HuH-7 (cell line): ENCODE measurements around the gene KCNE4.

ENCODE experiments used
- DNase-seq: peaks from one replicate; pipeline ENCODE4 v3.0.0; 2011; ENCODE audit warnings: low spot score

The KCNE4 gene

DNA sequence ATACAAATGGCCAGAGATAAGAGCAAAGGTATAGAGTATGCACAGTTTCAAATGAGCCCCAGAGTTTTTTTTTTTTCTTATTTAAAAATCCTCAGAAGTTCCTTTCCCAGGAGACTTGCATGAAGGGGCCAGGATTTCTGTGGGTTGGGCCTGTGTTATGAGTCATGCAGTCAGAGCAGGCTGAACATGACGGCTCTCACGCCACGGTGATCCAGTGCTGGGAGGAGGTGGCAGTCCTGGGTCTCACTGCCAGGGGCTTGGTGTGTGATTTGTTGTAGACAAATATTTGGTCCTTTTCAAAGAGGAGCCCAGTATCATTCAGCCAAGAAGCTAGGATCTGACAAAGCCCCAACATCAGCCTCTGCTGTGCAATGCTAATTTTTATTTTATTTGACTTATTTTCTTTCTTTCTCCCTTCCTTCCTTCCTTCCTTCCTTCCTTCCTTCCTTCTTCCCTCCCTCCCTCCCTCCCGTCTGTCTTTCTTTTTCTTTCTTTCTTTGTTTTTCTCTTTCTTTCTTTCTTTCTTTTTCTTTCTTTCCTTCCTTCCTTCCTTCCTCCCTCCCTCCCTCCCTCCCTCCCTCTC, 10.4 kb upstream of the KCNE4 start:
- no peak for DNase-seq

DNA sequence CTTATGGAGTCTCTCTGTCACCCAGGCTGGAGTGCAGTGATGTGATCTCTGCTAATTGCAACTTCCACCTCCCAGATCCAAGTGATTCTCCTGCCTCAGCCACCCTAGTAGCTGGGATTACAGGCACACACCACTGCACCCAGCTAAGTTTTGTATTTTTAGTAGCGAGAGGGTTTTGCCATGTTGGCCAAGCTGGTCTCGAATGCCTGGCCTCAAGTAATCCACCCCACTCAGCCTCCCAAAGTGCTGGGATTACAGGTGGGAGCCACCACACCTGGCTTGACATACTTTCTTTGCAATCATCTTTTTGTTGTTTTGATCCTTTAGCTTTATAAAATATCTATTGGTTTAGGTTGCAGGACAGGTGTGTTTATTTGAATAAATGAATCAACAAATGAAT, 9.7 kb upstream of the KCNE4 start:
- DNase-seq: no peak

DNA sequence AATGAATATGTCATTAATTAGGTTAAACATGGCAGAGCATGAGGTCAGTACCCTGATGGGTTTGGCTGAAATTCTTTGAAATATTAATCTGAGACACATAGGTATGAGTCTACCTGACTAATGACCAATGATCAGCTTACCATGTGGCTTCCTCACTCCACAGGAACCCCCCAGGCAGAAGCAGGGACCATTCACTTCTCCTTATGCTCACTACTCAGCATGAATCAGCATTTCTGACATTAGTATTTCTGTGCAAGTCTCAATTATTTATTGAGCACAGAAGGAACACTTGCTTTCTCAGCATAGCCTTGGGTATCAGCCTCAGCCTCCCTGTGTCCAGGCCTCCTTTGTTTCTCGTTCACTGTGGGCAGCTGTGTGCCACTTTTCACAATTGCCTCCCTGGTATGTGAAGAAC, 9.3 kb upstream of the KCNE4 start:
- no peak for DNase-seq

DNA sequence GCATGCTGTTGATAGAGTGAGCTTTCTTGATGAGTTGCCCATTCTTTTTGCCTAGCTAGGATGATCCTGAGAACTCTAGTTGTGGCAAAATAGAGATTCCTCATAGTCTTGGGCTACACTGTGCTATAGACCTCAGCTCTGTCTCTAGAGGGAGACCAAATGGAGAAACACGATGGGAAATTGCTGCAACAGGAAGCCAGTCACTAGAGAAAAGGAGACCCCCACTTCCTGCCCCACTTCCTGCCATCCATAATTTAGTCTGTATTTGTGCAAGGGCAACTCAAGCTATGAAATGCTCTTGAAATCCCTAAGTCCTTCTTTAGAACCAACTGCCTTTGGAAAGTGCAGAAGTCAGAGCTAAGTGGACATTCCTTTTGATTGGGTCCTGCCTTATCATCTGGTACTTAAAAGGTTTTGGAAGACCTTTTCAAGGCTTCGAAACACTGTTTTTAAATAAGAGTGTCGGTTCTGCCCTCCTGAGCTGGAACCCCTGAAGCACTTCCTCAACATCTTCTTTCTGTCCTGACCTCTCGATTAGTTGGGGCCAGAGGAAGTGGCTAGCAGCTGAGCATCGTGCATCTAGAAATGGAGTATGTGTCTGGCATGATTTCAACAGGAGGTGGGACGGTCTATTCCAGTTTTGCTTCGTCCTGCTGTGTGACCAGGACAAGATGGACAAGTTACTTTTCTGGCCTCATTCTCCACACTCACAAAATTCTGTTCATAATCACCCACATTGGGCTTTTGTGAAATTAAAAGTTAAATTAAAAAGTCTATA, 8.6 kb upstream of the KCNE4 start:
- no peak for DNase-seq

DNA sequence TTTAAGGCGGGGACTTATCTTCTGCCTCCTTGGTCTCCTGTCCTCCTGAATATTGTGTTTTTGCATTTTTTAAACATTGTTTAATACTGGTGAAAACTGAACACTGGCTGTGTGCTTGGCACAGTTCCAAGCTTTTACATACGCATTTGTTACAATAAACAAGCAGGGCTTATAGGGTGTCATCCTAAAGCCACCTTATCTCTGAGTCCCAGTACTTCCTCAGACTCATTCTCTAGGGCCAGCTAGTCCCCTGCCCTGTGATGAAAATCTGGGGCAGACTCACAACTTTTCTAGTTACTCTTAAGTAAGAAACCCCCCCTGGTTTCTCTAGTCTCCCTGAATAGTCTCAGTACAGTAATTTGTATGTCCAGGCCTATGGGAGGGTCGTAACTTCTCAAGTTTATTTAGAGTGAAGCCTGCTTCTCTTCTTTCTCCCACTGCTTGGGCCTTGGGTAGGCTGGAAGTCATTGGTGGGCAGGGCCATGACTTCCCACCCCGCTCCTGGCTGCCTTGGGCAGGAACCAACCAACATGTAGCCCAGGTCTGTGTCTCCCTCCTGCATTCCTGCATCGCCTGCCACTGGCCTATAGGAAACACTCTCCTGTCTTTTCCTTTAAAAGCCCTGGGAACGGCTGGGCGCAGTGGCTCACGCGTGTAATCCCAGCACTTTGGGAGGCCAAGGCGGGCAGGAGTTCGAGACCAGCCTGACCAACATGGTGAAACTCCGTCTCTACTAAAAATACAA, 7.7 kb upstream of the KCNE4 start:
- DNase-seq: no peak

DNA sequence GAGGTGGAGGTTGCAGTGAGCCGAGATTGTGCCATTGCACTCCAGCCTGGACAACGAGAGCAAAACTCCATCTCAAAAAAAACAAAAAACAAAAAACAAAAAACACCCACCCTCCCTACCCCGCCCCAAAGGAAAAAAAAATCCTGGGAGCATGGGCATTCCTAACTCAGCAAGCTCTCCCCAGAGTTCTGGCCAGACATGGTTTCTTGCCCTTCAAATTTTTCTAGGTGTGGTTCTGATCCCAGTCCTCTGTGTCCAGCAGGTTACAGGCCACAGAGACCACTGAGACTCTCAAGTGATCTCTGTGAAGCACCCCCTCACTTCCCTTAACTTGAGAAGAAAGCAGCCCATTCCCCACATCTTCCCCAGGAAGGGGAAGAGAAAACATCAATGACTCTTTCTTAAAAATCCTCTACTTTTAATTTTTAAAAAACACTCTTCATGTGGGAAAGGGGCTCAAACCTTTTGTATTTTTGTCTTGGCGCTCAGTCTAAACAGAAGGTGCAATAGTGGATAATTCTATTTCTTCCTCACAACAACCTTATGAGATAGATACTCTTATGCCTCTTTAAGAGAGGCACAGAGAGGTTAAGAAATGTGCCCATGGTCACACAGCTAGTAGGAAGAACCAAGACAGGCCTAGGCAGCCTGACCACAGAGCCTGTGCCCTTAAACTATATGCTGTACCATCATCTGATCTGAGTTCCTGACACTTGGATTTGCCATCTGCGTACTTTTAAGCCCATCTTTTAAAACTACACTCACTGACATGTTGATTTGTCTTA, 6.9 kb upstream of the KCNE4 start:
- no peak for DNase-seq

DNA sequence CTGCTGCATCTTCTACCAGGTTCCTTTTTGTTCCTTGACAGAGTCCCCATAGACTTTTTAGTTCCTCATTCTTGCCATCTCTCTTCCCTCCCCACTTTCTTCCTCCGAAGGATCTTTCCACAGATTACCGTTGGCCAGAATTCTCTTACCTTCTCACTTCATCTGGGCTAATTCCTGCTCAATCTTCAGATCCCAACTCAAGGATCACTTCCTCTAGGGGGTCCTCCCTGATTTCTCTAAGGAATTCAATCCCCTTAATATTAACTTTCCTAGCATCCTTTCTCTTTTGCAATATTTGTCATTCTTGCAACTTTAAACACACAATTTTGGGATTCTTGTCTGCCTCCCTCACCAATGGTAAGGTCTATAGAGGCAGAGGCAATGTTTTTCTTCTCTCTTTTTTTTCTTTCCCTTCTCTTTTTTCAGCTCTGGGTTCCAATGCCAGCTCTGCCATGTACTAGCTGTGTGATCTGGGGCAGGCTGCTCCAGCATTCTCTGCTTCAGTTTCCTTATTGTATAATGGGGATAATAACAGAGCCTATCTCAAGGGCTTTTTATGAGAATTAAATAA, 5.4 kb upstream of the KCNE4 start:
- no peak for DNase-seq

DNA sequence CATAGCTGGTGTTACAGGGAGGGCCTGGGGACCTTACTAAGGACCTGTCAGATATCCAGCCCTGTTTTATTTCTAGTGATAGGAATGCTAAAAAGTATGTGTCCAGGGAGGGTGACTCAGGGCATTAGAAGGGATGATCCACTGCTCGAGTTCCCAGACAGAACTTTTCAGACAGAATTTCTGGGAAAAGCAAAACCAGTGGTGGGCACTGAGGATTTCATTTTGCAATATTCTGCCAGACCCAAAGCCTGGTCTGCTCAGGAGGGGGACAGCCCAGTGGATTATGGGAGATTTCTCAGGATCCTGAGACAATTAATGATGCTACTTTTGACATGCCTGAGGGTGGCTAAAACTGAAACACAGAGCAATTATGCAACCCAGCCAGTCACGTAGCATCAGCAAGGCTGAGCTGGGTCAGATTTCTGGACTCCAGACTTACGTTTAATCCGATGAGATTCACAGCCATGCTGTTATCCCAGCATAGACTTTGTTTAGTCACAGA, 4.7 kb upstream of the KCNE4 start:
- no peak for DNase-seq

DNA sequence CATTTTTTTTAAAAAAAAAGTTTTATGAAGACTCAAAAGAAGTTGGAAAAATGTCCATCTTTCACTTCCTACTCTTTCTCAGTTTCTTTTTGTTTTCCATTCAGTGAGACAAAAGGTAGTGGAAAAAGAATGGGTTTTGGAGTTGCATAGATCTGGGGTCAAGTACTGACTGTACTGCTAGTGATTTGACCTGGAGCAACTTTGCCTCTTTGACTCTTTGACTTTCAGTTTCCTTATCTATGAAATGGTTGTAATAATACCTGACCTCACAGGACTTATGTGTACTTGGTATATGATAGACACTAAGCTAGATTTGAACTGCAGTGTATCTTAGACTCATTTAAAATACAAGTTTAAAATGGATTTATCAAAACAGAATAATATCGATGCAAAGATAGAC, 3.5 kb upstream of the KCNE4 start:
- no peak for DNase-seq

DNA sequence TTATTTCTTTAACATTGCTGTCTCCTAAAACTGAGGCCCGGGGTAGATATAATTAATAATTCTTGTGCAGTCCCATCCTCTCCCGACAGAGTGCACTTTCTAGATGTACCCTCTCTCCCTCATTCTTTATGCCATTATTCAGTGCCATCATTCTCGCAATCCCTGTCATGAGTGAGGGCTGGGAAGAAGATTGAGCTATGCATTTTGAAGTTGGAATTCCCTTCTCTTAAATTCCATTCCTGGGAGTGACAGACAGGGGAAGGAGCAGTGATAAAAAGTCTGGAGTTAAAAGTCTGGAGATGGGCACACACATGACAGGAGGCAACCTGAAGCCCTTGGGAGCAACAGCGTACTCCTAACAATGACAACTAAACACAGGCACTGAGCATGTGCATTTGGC, 2.6 kb upstream of the KCNE4 start:
- no peak for DNase-seq

DNA sequence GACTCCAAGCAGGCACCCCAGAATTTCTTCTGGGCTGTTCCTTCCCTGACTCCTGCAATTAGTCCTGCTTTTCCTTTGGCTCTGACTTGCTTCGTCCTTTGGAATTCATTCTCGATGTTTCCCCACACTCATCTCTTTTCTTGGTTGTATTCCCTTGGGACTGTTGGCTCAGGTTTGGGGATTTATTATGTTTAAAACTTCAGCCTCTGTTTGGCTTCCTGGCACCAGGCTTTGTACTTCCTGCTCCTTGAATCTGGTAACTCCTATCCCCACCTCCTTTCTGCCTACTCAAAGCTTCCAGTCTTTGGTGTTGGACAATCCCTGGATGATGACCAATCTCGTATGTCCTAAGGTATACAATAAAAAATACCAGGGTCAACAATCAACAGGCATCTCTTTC, 1.8 kb upstream of the KCNE4 start:
- no peak for DNase-seq

DNA sequence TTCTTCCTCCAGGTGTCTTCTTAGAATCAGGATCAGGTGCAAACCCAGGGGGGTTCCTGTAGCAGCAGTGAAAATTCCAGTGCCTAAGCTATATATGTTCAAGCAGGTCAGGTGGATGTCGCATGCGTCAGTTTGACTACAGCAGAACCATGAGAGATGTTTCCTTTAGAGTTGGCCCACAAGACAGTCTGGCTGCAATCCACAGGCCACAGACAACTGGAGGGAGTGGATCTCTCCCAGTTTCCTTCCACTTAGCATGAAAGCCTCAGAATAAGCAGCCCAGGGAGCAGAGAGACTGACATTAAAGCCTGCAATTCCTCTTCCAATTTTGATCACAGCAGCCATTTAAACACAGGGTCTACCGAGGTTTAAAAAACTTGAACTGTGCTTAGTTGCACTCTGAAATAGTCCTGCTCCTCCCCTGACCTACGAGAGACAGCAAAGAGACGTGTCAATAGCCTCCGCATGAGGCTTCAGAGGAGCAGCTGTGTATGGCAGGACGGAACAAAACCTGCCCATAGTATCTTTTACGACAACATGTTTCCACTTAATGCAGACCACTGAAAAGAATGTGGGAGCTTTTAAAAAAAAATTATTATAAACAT, 988 bp upstream of the KCNE4 start:
- no peak for DNase-seq

DNA sequence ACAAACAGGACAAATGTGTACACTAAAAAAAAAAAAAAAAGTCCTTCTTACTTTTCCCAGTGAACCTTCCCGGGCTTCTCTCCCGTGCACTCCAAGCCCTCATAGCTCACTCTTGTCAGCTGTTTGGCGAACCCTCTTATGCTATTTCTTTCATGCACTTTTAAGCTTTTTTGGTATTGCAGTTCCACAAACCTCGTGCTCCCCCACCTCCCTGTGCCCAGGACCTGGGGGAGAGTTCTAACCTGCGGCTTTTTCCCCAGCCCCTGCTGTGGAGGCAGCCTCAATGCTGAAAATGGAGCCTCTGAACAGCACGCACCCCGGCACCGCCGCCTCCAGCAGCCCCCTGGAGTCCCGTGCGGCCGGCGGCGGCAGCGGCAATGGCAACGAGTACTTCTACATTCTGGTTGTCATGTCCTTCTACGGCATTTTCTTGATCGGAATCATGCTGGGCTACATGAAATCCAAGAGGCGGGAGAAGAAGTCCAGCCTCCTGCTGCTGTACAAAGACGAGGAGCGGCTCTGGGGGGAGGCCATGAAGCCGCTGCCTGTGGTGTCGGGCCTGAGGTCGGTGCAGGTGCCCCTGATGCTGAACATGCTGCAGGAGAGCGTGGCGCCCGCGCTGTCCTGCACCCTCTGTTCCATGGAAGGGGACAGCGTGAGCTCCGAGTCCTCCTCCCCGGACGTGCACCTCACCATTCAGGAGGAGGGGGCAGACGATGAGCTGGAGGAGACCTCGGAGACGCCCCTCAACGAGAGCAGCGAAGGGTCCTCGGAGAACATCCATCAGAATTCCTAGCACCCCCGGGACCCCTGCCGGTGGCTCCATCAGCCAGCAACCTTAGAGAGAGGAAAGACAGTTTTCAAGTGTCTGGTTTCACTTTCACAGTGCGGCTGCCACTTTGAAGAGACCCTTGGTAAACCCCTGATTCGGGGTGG, 826 bp downstream of the KCNE4 start:
- DNase-seq: no peak

DNA sequence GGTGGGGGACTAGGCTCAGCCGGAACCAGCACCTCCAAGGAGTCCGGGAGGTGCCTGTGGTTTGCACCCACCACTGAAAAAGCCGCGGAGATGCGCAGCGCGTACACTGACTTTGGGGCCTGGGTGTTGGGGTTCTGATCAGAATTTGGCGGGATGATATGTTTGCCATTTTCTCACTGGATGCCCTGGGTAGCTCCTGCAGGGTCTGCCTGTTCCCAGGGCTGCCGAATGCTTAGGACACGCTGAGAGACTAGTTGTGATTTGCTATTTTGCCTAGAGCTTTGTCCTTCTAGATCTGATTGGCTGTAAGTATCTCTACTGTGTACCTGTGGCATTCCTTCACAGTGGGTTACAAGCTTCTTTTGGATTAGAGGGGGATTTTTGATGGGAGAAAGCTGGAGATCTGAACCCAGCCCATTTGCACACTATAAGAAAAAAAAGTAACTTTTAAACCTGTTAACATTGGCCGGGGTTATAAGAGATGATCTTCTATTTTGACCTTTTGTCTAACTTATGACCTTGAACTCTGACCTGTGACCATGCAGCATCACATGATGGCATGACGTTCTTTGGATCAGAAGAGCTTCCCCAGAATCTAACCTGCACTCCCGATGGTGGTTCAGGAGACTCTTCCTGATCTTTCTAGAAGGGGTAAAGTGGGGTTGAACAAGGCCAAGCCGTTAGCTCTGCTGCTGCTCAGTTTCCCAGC, 1.6 kb downstream of the KCNE4 start:
- DNase-seq: no peak

DNA sequence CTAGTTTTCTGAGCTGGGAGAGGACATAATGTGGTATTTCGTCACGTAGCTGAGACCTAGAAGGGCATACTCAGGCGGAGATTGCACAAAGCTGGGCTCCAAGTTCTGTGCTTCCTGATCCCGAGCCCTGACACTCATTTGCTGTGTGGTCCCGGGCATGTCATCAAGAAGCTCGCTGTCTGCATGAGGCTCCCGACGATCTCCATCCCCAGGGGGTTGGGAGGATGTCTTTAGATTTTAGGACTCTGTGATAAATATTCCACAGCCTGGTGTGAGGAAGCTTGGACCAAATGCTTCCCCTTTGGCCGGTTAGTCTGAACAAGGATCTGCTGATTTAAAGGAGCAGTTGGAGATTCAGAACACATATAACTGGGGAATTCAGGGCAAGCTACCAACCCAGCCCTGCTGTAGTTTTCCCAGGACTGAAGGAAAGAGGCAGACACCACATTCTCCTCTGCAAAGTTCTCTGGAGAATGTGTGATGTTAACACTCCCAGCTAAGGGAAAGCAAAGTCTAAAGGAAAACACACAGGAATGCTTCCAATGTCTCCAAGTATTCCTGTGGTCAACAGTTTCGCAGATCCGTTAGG, 2.3 kb downstream of the KCNE4 start:
- no peak for DNase-seq

DNA sequence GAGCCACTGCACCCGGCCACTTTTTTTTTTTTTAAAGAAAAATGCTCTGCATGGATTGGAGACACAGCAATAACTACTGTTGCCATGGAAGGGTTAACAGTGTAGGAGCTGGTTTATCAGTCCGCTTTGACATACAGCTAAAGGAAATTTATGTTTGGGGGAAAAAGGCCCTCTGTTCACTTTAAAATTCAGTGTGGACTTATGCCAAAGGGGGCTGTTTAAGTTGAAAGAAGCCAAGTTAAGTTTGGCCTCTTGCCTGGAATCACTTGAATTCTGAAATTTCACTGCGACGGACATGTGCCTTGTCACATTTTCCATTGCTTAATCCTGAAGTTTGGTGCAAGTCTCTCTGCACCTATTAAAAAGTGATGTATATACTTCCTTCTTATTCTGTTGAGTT, 3.1 kb downstream of the KCNE4 start:
- DNase-seq: no peak

DNA sequence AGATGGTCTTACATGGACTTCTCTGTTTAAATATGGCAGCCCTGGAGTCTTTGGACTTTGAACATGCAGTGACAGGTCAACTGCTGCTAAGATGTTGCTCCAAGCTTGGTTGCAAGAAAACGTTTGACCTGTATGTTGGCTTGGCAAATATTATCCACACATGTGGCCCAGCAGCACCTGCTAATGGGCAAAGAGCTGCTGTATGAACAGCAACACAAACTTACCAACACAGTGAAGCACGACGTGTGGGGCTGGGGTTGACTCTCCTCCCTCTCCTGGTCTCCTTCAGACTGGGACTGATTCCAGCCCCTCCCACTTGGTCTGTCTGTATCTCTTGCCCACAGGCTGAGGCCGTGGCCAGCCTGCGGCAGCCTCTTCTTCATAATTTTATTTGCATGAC, 3.8 kb downstream of the KCNE4 start:
- no peak for DNase-seq

DNA sequence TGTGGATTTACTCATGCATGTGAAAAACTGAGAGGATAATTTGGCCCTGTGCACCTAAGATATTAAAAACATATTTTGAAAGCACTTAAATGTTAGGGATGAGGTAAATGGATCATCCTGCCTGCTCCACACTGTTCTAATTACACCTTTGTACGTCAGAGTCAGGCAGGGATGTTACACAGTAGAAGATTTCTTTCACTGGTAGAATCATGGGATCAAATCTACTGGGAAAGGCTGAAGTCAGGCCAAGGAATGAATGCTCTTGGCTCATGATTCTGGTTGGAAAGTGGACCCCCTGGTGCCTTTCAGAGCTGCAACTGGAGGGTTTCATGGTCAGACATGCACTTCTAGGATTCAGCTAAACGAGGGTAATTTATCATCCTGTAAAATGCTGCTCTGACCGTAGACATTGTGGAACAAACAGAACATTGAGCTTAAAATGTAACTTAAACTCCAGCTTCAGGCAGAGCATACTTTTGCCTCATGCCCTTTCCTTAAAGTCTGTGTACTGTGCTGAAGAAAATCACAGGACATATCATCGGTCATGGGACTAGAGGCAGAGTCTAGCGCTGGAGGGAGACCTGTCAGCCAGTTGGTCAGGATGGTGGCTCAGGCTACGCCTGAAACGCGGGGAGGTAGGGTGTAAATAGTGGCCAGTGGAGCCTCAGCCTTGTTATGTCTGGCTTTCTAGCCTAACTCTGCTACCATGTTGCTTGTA, 4.9 kb downstream of the KCNE4 start:
- DNase-seq: no peak

DNA sequence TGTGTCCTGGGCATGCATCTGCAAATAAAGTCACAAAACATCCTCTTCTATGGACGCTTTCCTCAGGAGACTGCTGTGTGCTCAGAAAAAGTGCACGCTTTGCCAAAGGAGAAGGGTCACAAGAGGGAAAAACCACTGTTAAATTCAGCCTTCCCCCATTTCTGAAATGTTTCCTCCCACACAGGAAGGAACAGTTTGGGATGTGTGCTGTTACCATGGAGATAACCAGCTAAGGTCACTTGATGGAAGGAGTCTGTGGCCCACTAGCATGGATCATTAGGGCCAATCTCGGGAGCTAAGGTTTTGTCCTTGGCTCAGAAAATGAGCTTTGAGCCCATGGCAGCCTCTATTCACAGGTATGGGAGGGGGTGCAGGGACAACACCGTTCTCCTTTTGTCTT, 5.6 kb downstream of the KCNE4 start:
- no peak for DNase-seq
